B cell (primary cell): ENCODE results near the gene CUL3. TPM values are rescaled to one million over a fixed set of nuclear protein-coding genes. Genes with fewer than 3 reads are reported as not detected.

Experiments
- ATAC-seq: fragments of 200-7000 bp; cut with Tn5 transposase; one replicate; pipeline ENCODE4 v1.10.0; 2021; ENCODE audit warnings: low read depth, mild to moderate bottlenecking, moderate number of reproducible peaks, moderate library complexity
- CTCF ChIA-PET: fragments of 350-600 bp; sonication (Branson Sonifier 250); formaldehyde crosslinking; loops from one replicate; lab custom pipeline; 2021; ENCODE audit warnings: antibody characterized with exemption, inconsistent platforms; lab: Charles Lee
- POLR2A ChIA-PET: fragments of 350-600 bp; sonication (Branson Sonifier 250); formaldehyde crosslinking; loops from one replicate; lab custom pipeline; 2021; ENCODE audit warnings: antibody characterized with exemption; lab: Charles Lee
- DNase-seq: peaks from one replicate; pipeline ENCODE4 v3.0.0; 2013
- H2AFZ ChIP-seq: 2 replicates; pipeline ENCODE4 v1.6.1; 2012; ENCODE audit warnings: mild to moderate bottlenecking, low read depth, low read length; ENCODE audit not compliant: insufficient read depth, poor library complexity, severe bottlenecking
- H3K27ac ChIP-seq, 2 donors: 1 replicate in 1 of 2; 2 replicates in 1 of 2; pipeline ENCODE4 v1.5.1; 2012 to 2013; ENCODE audit warnings: low read length in 2 of 2, mild to moderate bottlenecking in 2 of 2, moderate library complexity in 1 of 2
- H3K27me3 ChIP-seq, 4 experiments: fragments of 200-600 bp in 1 of 4; sonication (generic) in 1 of 4; replicated peaks in 1 of 4; 1 replicate in 2 of 4; 2 replicates in 2 of 4; pipeline versions ENCODE4 v1.6.1 to v1.7.0; 2013 to 2016; ENCODE audit warnings: low read length in 3 of 4, mild to moderate bottlenecking in 2 of 4, mixed read lengths in 1 of 4, moderate library complexity in 1 of 4; ENCODE audit not compliant: insufficient read depth in 4 of 4, control insufficient read depth in 3 of 4; ENCODE audit errors: control extremely low read depth in 1 of 4
- H3K36me3 ChIP-seq, 2 experiments: replicated peaks in 1 of 2; 1 replicate in 1 of 2; 2 replicates in 1 of 2; pipeline versions ENCODE4 v1.6.1 to v1.7.1; 2013; ENCODE audit warnings: low read length in 1 of 2; ENCODE audit not compliant: insufficient read depth in 2 of 2, control insufficient read depth in 1 of 2; ENCODE audit errors: control extremely low read depth in 1 of 2, extremely low read depth in 1 of 2
- H3K4me1 ChIP-seq, 2 donors: fragments of 200-600 bp in 1 of 2; sonication (generic) in 1 of 2; 1 replicate in 1 of 2; 2 replicates in 1 of 2; pipeline versions ENCODE4 v1.5.1 to v1.6.1; 2013 to 2017; ENCODE audit warnings: low read length in 2 of 2; ENCODE audit not compliant: control insufficient read depth in 2 of 2, insufficient read depth in 2 of 2
- H3K4me2 ChIP-seq: replicated peaks from 2 replicates; pipeline ENCODE3; 2012; ENCODE audit warnings: mild to moderate bottlenecking, low read depth, low read length; ENCODE audit not compliant: poor library complexity, severe bottlenecking
- H3K4me3 ChIP-seq, 5 experiments: fragments of 200-600 bp in 1 of 5; sonication (generic) in 1 of 5; 1 replicate in 3 of 5; 2 replicates in 2 of 5; pipeline versions ENCODE4 v1.5.1 to v1.7.0; 2011 to 2016; ENCODE audit warnings: low read length in 4 of 5, mild to moderate bottlenecking in 4 of 5, low read depth in 2 of 5, control low read depth in 1 of 5, moderate library complexity in 1 of 5; ENCODE audit not compliant: insufficient read depth in 1 of 5; ENCODE audit errors: control extremely low read depth in 1 of 5, extremely low read depth in 1 of 5
- H3K79me2 ChIP-seq: fragments of 200-600 bp; sonication (generic); one replicate; pipeline ENCODE4 v1.6.0; 2016; ENCODE audit warnings: low read length; ENCODE audit not compliant: control insufficient read depth, insufficient read depth
- H3K9ac ChIP-seq: fragments of 200-600 bp; sonication (generic); 2 replicates; pipeline ENCODE4 v1.6.1; 2017; ENCODE audit warnings: mild to moderate bottlenecking, low read length, moderate library complexity
- H3K9me3 ChIP-seq, 3 donors: one replicate each; pipeline versions ENCODE4 v1.6.1 to v1.7.1; 2013; ENCODE audit warnings: low read length in 2 of 3; ENCODE audit not compliant: control insufficient read depth in 2 of 3, insufficient read depth in 1 of 3; ENCODE audit errors: control extremely low read depth in 1 of 3
- H4K20me1 ChIP-seq: 2 replicates; pipeline ENCODE4 v1.6.0; 2012; ENCODE audit warnings: mild to moderate bottlenecking, low read length; ENCODE audit not compliant: insufficient read depth, control insufficient read depth, poor library complexity, severe bottlenecking
- H3K27ac Mint-ChIP-seq: one replicate; pipeline ENCODE4 v1.8.0; 2021; ENCODE audit warnings: mixed read lengths
- H3K27me3 Mint-ChIP-seq: one replicate; pipeline ENCODE4 v1.8.0; 2021; ENCODE audit warnings: mixed read lengths
- H3K4me1 Mint-ChIP-seq: one replicate; pipeline ENCODE4 v1.8.0; 2021; ENCODE audit warnings: mixed read lengths
- H3K4me3 Mint-ChIP-seq: one replicate; pipeline ENCODE4 v1.8.0; 2021; ENCODE audit warnings: mixed read lengths
- H3K9me3 Mint-ChIP-seq: one replicate; pipeline ENCODE4 v1.8.0; 2022; ENCODE audit warnings: mixed read lengths; ENCODE audit not compliant: insufficient read depth
- EZH2 ChIP-seq: IDR thresholded peaks from 2 replicates; pipeline ENCODE4 v1.6.1; 2012; ENCODE audit warnings: borderline replicate concordance, low read depth, mild to moderate bottlenecking, moderate library complexity, low read length; ENCODE audit not compliant: insufficient read depth, poor library complexity, severe bottlenecking
- WGBS: methylation state at CpG from one replicate; pipeline ENCODE4 v1.1.5; 2013; ENCODE audit warnings: missing lambda C conversion rate; ENCODE audit not compliant: insufficient coverage; 5-methylcytosine and 5-hydroxymethylcytosine counted together
- intact Hi-C: fragments of 100-400 bp; cut with micrococcal nuclease; formaldehyde crosslinking; loops from one replicate; pipeline ENCODE4 v1.10.0; 2022
- polyA plus RNA-seq: library from polyadenylated mRNA; depleted of rRNA; stranded (reverse); fragments of >200 nt; gene quantifications from 2 replicates; pipeline ENCODE4 v1.2.3, GENCODE V29; 2012
- total RNA-seq, 2 donors: library from RNA; stranded (reverse); fragments of 120-200 nt in 1 of 2; gene quantifications; 1 replicate in 1 of 2; 2 replicates in 1 of 2; pipeline versions ENCODE4 v1.2.3 to v1.2.4, GENCODE V29; 2013 to 2022
- TF ChIP-seq, protein P1 (sequence below): fragments of 200-600 bp; IDR thresholded peaks from one replicate; pipeline ENCODE4 v1.8.0; 2022; ENCODE audit warnings: antibody characterized with exemption, mild to moderate bottlenecking

The CUL3 gene
- total and polyA plus RNA-seq, 2 donors (not counting 1 experiment from before 2014, with no cell fraction given), result 31.1 to 138 TPM

DNA sequence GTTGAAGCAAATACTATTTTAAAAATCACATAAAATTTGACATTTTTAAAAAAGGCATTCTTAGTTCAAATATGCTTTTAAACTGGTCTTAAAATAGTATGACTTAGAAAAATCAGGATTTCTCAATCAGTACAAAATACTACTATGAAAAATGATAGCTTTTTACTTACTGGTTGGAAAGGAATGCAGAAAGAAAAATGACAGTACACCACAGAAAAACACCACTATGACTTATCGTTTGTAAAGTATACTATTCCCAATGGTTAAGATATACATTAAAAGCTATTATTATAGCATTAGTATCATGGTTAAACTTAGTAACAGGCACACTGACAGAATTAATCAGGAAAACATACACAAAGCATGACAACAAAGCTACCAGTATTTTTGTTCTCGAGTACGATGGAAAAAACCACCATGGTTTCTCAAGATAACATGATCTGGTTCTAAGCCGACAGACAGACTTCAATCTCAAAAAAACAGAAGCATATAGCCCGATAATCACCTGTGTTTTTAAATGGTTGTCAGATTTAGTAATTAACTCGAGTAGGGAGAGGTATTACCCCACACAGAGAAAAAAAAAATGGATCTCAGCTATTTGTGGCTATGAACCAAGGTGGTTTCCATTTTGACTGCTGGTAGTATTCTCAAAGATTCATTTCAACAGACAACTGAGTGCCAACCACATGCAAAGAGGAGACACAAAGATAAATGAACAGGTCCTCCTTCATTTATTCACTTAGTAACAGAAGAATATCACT is 39.1 kb downstream of the CUL3 start:
- ATAC-seq, result no peak
- Histone ChIP-seq H3K36me3 (peaks cover 0 to 15% of the 10 kb centered on the region in 2 experiments), H3K4me2 (peak overlapping the region; percentile 4), H3K4me1 (peaks cover 12 to 21% of the 10 kb centered on the region in 2 donors), H3K9me3 (peaks cover 0 to 3% (median 0%) of the 10 kb centered on the region in 3 donors), H2AFZ (no peak overlapping the region), H4K20me1 (peaks cover 34% of the 10 kb centered on the region), H3K79me2 (peaks cover 99% of the 10 kb centered on the region), H3K4me3 (no peak overlapping the region), H3K9ac (no peak overlapping the region), H3K27me3 (no peaks in the 10 kb centered on the region), H3K27ac (peak overlapping the region in 1 of 2 donors; percentile 50)
- H3K4me1 Mint-ChIP-seq, result peaks cover 54% of the 10 kb centered on the region
- no CpG with 5 or more reads among the region's 6 CpGs for WGBS
- POLR2A ChIA-PET, result interaction anchor here (0.5 kb wide), 1 partner anchor 24 kb away, joined by 3 read pairs; no protein-coding TSS in a partner anchor
- H3K27me3 Mint-ChIP-seq, result no peaks in the 10 kb centered on the region
- H3K9me3 Mint-ChIP-seq, result no peaks in the 10 kb centered on the region
- peak overlapping the region; percentile 33 for H3K4me3 Mint-ChIP-seq
- DNase-seq, result no peak
- intact Hi-C loops, result loop anchor here (2.0 kb wide), 1 partner anchor 15 kb away; no protein-coding TSS in a partner anchor
- H3K27ac Mint-ChIP-seq, result peak overlapping the region; percentile 46
- CTCF ChIA-PET, result interaction anchor here (0.6 to 1.5 kb wide), 5 partner anchors 11 to 101 kb away, joined by 3 read pairs; no protein-coding TSS in a partner anchor
- TF ChIP-seq, protein P1, sequence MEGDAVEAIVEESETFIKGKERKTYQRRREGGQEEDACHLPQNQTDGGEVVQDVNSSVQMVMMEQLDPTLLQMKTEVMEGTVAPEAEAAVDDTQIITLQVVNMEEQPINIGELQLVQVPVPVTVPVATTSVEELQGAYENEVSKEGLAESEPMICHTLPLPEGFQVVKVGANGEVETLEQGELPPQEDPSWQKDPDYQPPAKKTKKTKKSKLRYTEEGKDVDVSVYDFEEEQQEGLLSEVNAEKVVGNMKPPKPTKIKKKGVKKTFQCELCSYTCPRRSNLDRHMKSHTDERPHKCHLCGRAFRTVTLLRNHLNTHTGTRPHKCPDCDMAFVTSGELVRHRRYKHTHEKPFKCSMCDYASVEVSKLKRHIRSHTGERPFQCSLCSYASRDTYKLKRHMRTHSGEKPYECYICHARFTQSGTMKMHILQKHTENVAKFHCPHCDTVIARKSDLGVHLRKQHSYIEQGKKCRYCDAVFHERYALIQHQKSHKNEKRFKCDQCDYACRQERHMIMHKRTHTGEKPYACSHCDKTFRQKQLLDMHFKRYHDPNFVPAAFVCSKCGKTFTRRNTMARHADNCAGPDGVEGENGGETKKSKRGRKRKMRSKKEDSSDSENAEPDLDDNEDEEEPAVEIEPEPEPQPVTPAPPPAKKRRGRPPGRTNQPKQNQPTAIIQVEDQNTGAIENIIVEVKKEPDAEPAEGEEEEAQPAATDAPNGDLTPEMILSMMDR, result no peak
- TF ChIP-seq EZH2, result no peak

DNA sequence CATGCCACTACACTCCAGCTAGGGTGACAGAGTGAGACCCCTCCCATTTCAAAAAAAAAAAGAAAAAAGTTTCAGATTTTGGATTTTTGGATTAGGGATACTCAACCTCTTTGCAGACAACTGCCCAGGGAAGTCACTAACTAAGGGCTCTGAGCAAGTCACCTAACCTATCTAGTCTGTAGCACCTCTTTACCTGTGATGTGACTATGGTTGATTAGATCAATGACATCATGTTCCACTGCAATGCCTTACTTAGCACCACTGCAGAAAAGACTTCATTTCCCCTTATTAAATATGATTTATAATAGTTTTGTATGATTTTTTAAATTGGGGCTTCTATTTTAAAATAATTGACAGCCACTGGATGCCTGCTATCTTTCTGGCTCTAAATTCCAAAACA is 41.2 kb downstream of the CUL3 start:
- DNase-seq, result no peak
- peaks cover 12 to 21% of the 10 kb centered on the region in 2 donors for H3K4me1 ChIP-seq
- peaks cover 99% of the 10 kb centered on the region for H3K79me2 ChIP-seq
- ChIA-PET POLR2A (no interaction called here), CTCF (no interaction called here)
- H3K36me3 ChIP-seq, result peaks cover 2 to 20% of the 10 kb centered on the region in 2 experiments
- H2AFZ ChIP-seq, result no peak overlapping the region
- H3K4me3 Mint-ChIP-seq, result no peak overlapping the region
- H3K27ac Mint-ChIP-seq, result no peak overlapping the region
- H4K20me1 ChIP-seq, result peaks cover 44% of the 10 kb centered on the region
- intact Hi-C loops, result no loop called here
- H3K27me3 Mint-ChIP-seq, result no peaks in the 10 kb centered on the region
- H3K27ac ChIP-seq, result no peak overlapping the region
- peaks cover 0 to under 1% (median 0%) of the 10 kb centered on the region in 3 donors for H3K9me3 ChIP-seq
- no peak for ATAC-seq
- peaks cover 55% of the 10 kb centered on the region for H3K4me1 Mint-ChIP-seq
- H3K9me3 Mint-ChIP-seq, result no peaks in the 10 kb centered on the region
- H3K4me2 ChIP-seq, result no peak overlapping the region
- H3K4me3 ChIP-seq, result no peak overlapping the region
- TF ChIP-seq EZH2, result no peak
- TF ChIP-seq, protein P1, result no peak
- H3K9ac ChIP-seq, result no peak overlapping the region
- H3K27me3 ChIP-seq, result no peaks in the 10 kb centered on the region
